GM15510 (cell line): ENCODE measurements around the gene DTD1.

ENCODE experiments used
- POLR2A ChIP-seq: IDR thresholded peaks from 3 replicates; pipeline ENCODE4 v1.6.1; 2011; ENCODE audit warnings: borderline replicate concordance; ENCODE audit not compliant: insufficient read length; ENCODE audit errors: extremely low read depth

Gene DTD1

GRCh38 chr20:18801516-18801915, 213.7 kb downstream of the DTD1 start:
- no peak for TF ChIP-seq POLR2A

- TF ChIP-seq POLR2A = no peak
Measured at GRCh38 chr20:18802012-18802634, 214.3 kb downstream of the DTD1 start.

GRCh38 chr20:18805881-18806280, 218.0 kb downstream of the DTD1 start:
- TF ChIP-seq POLR2A = no peak

GRCh38 chr20:18808712-18809111, 220.9 kb downstream of the DTD1 start:
- TF ChIP-seq POLR2A = no peak

GRCh38 chr20:18811186-18811585, 223.3 kb downstream of the DTD1 start:
- TF ChIP-seq POLR2A = no peak

- no peak for TF ChIP-seq POLR2A
Measured at GRCh38 chr20:18811904-18812303, 224.1 kb downstream of the DTD1 start.

- TF ChIP-seq POLR2A = no peak
Measured at GRCh38 chr20:18813483-18813882, 225.6 kb downstream of the DTD1 start, which contains the start of gene SCP2D1. TSS of gene SCP2D1 (plus strand) at chr20:18813783. CDS start at chr20:18813816, 33 bp downstream.

- no peak for TF ChIP-seq POLR2A
Measured at GRCh38 chr20:18815194-18815942, 227.5 kb downstream of the DTD1 start.
